Transverse colon (tissue), 4 donors: Measurements from ENCODE around the gene ANKRD40CL.

ENCODE experiments used
- CTCF ChIP-seq, 5 experiments: fragments of 200-600 bp in 3 of 5; fragments of 450-650 bp in 2 of 5; sonication (generic) in 3 of 5; IDR thresholded peaks; 1 replicate in 2 of 5; 2 replicates in 3 of 5; pipeline ENCODE4 v1.5.1; 2016 to 2017; ENCODE audit warnings: antibody characterized with exemption in 5 of 5, inconsistent platforms in 3 of 5, mild to moderate bottlenecking in 2 of 5, moderate library complexity in 1 of 5
- EP300 ChIP-seq: sonication (generic); formaldehyde crosslinking; IDR thresholded peaks from one replicate; pipeline ENCODE4 v1.6.1; 2017; ENCODE audit warnings: antibody characterized with exemption, low read depth
- POLR2A ChIP-seq: fragments of 450-650 bp; IDR thresholded peaks from one replicate; pipeline ENCODE4 v1.6.1; 2016; ENCODE audit warnings: antibody characterized with exemption, mild to moderate bottlenecking, moderate library complexity
- POLR2AphosphoS5 ChIP-seq, 3 donors: sonication (generic); formaldehyde crosslinking; IDR thresholded peaks; one replicate each; pipeline ENCODE4 v1.6.1; 2016; ENCODE audit warnings: antibody characterized with exemption in 3 of 3

- TF ChIP-seq CTCF (IDR thresholded peaks at IDR 0.05) (no peak), POLR2AphosphoS5 (IDR thresholded peaks at IDR 0.05) (no peak), POLR2A (no peak), EP300 (no peak)
Observed at GRCh38 chr17:50721194-50722010, 45.9 kb downstream of the ANKRD40CL start.
